SH-SY5Y (cell line): Measurements from ENCODE around the gene WNT2.

Experiments
- GATA2 ChIP-seq: IDR thresholded peaks from 2 replicates; pipeline ENCODE4 v1.6.1; 2011; ENCODE audit warnings: mild to moderate bottlenecking, low read depth, low read length
- GATA3 ChIP-seq: IDR thresholded peaks from 2 replicates; pipeline ENCODE4 v1.6.1; 2011; ENCODE audit warnings: low read depth, mild to moderate bottlenecking, low read length, moderate library complexity

DNA sequence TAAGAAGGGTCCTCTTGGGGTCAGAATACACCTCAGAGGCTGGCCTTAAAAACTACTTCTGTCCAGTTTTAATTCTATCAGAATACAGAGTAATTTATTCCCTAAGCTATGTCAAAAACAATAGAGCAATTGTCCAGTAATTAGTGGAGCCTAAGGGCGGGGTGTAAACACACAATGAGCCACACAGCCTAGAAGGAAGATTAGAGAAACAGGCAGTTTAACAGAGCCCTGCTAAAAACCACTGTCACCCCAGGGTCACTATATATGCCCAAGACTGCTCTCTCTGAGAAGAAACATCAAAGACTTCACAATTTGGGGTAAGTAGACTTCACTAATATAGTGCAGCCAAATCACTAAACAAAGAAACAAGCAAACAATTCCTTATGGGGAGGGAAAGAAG, 27.2 kb upstream of the WNT2 start:
- no peak for TF ChIP-seq GATA2
- no peak for TF ChIP-seq GATA3
